Right lobe of liver (tissue), 4 donors: ENCODE measurements around the gene TAF7.

Source experiments
- CTCF ChIP-seq, 4 donors: fragments of 200-600 bp in 3 of 4; fragments of 450-650 bp in 1 of 4; IDR thresholded peaks; one replicate each; pipeline versions ENCODE4 v1.5.1 to v1.8.0; 2016 to 2022; ENCODE audit warnings: antibody characterized with exemption in 4 of 4, mild to moderate bottlenecking in 2 of 4
- POLR2A ChIP-seq: fragments of 450-650 bp; IDR thresholded peaks from one replicate; pipeline ENCODE4 v1.6.1; 2017; ENCODE audit warnings: antibody characterized with exemption, mild to moderate bottlenecking
- donor health status: DM: no; HTN: no; CAD: no.
- donor health status: DM: no; HTN: no; CAD: no.
- donor health status: DM: no; HTN: yes; CAD: no.

- TF ChIP-seq CTCF (IDR thresholded peaks at IDR 0.05) (no peak), POLR2A (no peak)
These were observed 42.1 kb upstream of the TAF7 start for GRCh38 chr5:141362719-141363118.
